Bronchial epithelial cell (primary cell): ENCODE results near the gene CUL4B. TPM values are rescaled to one million over a fixed set of nuclear protein-coding genes. Genes with fewer than 3 reads are reported as not detected.

Experiments
- DNase-seq: peaks from one replicate; pipeline ENCODE4 v3.0.0-alpha.2; 2010; ENCODE audit warnings: low read depth
- FAIRE-seq: peaks from 2 replicates; lab custom pipeline; 2011; peaks lifted over from hg19 to GRCh38; lab: Jason Lieb, UNC
- H3K27me3 ChIP-seq: 2 replicates; pipeline ENCODE4 v1.5.1; 2011; ENCODE audit warnings: low read length; ENCODE audit not compliant: control insufficient read depth, insufficient read depth
- H3K36me3 ChIP-seq: 2 replicates; pipeline ENCODE4 v1.5.1; 2011; ENCODE audit warnings: low read length; ENCODE audit not compliant: control insufficient read depth, insufficient read depth
- H3K4me3 ChIP-seq: 2 replicates; pipeline ENCODE4 v1.5.1; 2011; ENCODE audit warnings: mild to moderate bottlenecking, low read depth, low read length, control low read depth
- CTCF ChIP-seq: IDR thresholded peaks from 2 replicates; pipeline ENCODE4 v1.5.1; 2011; ENCODE audit warnings: mild to moderate bottlenecking, moderate library complexity, low read length, control low read depth, inconsistent platforms; ENCODE audit not compliant: insufficient read depth, severe bottlenecking
- total RNA-seq: library from RNA; depleted of rRNA; stranded (reverse); fragments of >200 nt; gene quantifications from 2 replicates; pipeline ENCODE4 v1.2.1, GENCODE V29; 2014

The CUL4B gene
- total RNA-seq, 1 donor from 2014 or later, result 11.8 TPM

GRCh38 chrX:120536061-120536460, 24.7 kb downstream of the CUL4B start:
- DNase-seq (no peak), FAIRE-seq (no peak)
- no peak for TF ChIP-seq CTCF
- H3K36me3 ChIP-seq, result no peaks in the 10 kb centered on the region
- no peak overlapping the region for H3K4me3 ChIP-seq
- H3K27me3 ChIP-seq, result no peaks in the 10 kb centered on the region

GRCh38 chrX:120534413-120535205, 26.2 kb downstream of the CUL4B start:
- Histone ChIP-seq H3K4me3 (no peak overlapping the region), H3K36me3 (no peaks in the 10 kb centered on the region), H3K27me3 (no peaks in the 10 kb centered on the region)
- DNase-seq (no peak), FAIRE-seq (no peak)
- TF ChIP-seq CTCF, result no peak

GRCh38 chrX:120522820-120523219, 37.9 kb downstream of the CUL4B start:
- TF ChIP-seq CTCF, result no peak
- no peak overlapping the region for H3K4me3 ChIP-seq
- FAIRE-seq (no peak), DNase-seq (no peak)
- H3K36me3 ChIP-seq, result no peaks in the 10 kb centered on the region
- no peaks in the 10 kb centered on the region for H3K27me3 ChIP-seq

- FAIRE-seq (no peak), DNase-seq (peak; percentile 72)
- TF ChIP-seq CTCF, result no peak
- Histone ChIP-seq H3K27me3 (no peaks in the 10 kb centered on the region), H3K36me3 (no peaks in the 10 kb centered on the region), H3K4me3 (no peak overlapping the region)
Observed at GRCh38 chrX:120517936-120518335, 42.8 kb downstream of the CUL4B start.

GRCh38 chrX:120514236-120514635, 46.5 kb downstream of the CUL4B start:
- no peak for FAIRE-seq

More at GRCh38 chrX:120514236-120514635, 46.5 kb downstream of the CUL4B start:
- TF ChIP-seq CTCF, result peak; percentile 39
- Histone ChIP-seq H3K27me3 (no peaks in the 10 kb centered on the region), H3K36me3 (no peaks in the 10 kb centered on the region), H3K4me3 (no peak overlapping the region)
- peak; percentile 24 for DNase-seq
